Transverse colon (tissue), 4 donors: Measurements from ENCODE around the gene PHKG2. TPM values are rescaled to one million over a fixed set of nuclear protein-coding genes. Genes with fewer than 3 reads are reported as not detected.

Experiments
- DNase-seq: peaks from one replicate; pipeline ENCODE4 v3.0.0-alpha.2; 2019
- H3K27ac ChIP-seq, 4 donors: fragments of 200-600 bp; sonication (generic); 2 replicates each; pipeline ENCODE4 v1.5.1; 2016 to 2018; ENCODE audit warnings: inconsistent platforms in 4 of 4
- H3K27me3 ChIP-seq: fragments of 200-600 bp; sonication (generic); 2 replicates; pipeline ENCODE4 v1.5.1; 2017; ENCODE audit warnings: inconsistent platforms
- H3K36me3 ChIP-seq, 4 donors: fragments of 200-600 bp; sonication (generic); 2 replicates each; pipeline ENCODE4 v1.5.1; 2017 to 2019; ENCODE audit warnings: inconsistent platforms in 4 of 4
- H3K4me1 ChIP-seq, 4 donors: fragments of 200-600 bp; sonication (generic); 2 replicates each; pipeline ENCODE4 v1.5.1; 2017 to 2020; ENCODE audit warnings: inconsistent platforms in 4 of 4
- H3K4me3 ChIP-seq, 4 donors: fragments of 200-600 bp; sonication (generic); 1 replicate in 1 of 4; 2 replicates in 3 of 4; pipeline versions ENCODE4 v1.5.1 to v1.6.1; 2017 to 2019; ENCODE audit warnings: inconsistent platforms in 4 of 4
- H3K9me3 ChIP-seq, 2 donors: fragments of 200-600 bp; sonication (generic); 2 replicates each; pipeline ENCODE4 v1.5.1; 2017 to 2019; ENCODE audit warnings: inconsistent platforms in 2 of 2
- EP300 ChIP-seq: sonication (generic); formaldehyde crosslinking; IDR thresholded peaks from one replicate; pipeline ENCODE4 v1.6.1; 2017; ENCODE audit warnings: antibody characterized with exemption, low read depth
- POLR2A ChIP-seq: fragments of 450-650 bp; IDR thresholded peaks from one replicate; pipeline ENCODE4 v1.6.1; 2016; ENCODE audit warnings: antibody characterized with exemption, mild to moderate bottlenecking, moderate library complexity
- POLR2AphosphoS5 ChIP-seq, 3 donors: sonication (generic); formaldehyde crosslinking; IDR thresholded peaks; one replicate each; pipeline ENCODE4 v1.6.1; 2016; ENCODE audit warnings: antibody characterized with exemption in 3 of 3
- WGBS, 2 donors: methylation state at CpG; one replicate each; pipeline ENCODE4 v1.1.5; 2018; ENCODE audit warnings: low coverage in 1 of 2; 5-methylcytosine and 5-hydroxymethylcytosine counted together
- in situ Hi-C, 4 donors: fragments of 200-750 bp; cut with MboI; loops; one replicate each; pipeline versions ENCODE4 v1.15.0 to v1.15.1; 2017; ENCODE audit warnings: low sequenced_read_pairs in 3 of 4, low pct_ligation_motif_present in 1 of 4, low pct_unique_long_range_greater_than_20kb in 1 of 4
- intact Hi-C: fragments of 100-400 bp; cut with DNase I; formaldehyde crosslinking; loops from one replicate; pipeline ENCODE4 v1.15.1; 2023; ENCODE audit warnings: low total_unique reads
- small RNA-seq, 4 donors: library from RNA; depleted of rRNA; stranded (forward); fragments of <200 nt; gene quantifications; one replicate each; pipeline ENCODE3, GENCODE V24; 2016
- total RNA-seq, 4 donors: library from RNA; depleted of rRNA; stranded (reverse); fragments of >200 nt; gene quantifications; one replicate each; pipeline ENCODE4 v1.1.0, GENCODE V29; 2016
- TF ChIP-seq, protein P1 (sequence below), 5 experiments: fragments of 200-600 bp in 3 of 5; fragments of 450-650 bp in 2 of 5; sonication (generic) in 3 of 5; IDR thresholded peaks; 1 replicate in 2 of 5; 2 replicates in 3 of 5; pipeline ENCODE4 v1.5.1; 2016 to 2017; ENCODE audit warnings: antibody characterized with exemption in 5 of 5, inconsistent platforms in 3 of 5, mild to moderate bottlenecking in 2 of 5, moderate library complexity in 1 of 5

PHKG2 gene
- total RNA-seq, 4 donors from 2014 or later = 41.1 to 152 (median 66.4) TPM

DNA sequence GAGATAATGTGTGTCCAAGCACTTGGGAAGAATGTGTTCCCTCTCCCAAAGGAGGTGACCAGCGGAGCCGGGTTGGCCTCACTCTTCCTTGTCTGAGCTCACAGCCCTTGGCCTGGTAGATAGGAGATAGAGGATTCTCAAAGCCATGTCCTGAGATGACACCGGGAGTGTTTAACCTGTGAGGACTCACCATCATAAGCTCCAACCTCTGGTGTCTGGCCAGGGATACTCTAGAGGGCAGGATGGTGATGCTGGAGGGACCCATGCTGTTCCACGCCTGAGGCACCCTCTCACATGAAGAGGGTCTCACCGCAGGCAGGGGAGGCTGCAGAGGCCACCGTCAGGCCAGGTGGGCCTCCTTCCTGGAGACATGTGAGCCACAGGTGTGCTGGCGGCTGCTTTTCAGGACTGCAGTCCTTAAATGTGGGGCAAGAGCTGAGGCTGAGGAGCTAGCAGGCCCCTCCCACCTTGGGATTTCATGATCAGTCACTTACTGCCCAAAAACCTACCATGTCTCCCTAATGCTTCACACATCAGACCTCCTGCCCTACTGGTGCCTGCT is 45.4 kb downstream of the PHKG2 start:
- TF ChIP-seq POLR2AphosphoS5 (IDR thresholded peaks at IDR 0.05) = no peak
- no peak for TF ChIP-seq POLR2A
- TF ChIP-seq, protein P1, sequence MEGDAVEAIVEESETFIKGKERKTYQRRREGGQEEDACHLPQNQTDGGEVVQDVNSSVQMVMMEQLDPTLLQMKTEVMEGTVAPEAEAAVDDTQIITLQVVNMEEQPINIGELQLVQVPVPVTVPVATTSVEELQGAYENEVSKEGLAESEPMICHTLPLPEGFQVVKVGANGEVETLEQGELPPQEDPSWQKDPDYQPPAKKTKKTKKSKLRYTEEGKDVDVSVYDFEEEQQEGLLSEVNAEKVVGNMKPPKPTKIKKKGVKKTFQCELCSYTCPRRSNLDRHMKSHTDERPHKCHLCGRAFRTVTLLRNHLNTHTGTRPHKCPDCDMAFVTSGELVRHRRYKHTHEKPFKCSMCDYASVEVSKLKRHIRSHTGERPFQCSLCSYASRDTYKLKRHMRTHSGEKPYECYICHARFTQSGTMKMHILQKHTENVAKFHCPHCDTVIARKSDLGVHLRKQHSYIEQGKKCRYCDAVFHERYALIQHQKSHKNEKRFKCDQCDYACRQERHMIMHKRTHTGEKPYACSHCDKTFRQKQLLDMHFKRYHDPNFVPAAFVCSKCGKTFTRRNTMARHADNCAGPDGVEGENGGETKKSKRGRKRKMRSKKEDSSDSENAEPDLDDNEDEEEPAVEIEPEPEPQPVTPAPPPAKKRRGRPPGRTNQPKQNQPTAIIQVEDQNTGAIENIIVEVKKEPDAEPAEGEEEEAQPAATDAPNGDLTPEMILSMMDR (IDR thresholded peaks at IDR 0.05) = no peak
- TF ChIP-seq EP300 = no peak
- in situ Hi-C loops = no loop called here
- intact Hi-C loops = no loop called here
- 72 to 81% methylated on average over 2 to 7 of the region's 7 CpGs for WGBS, 2 donors
- Histone ChIP-seq H3K36me3 (no peaks in the 10 kb centered on the region), H3K27me3 (no peaks in the 10 kb centered on the region), H3K9me3 (no peaks in the 10 kb centered on the region), H3K4me1 (no peaks in the 10 kb centered on the region), H3K27ac (no peak overlapping the region), H3K4me3 (no peak overlapping the region)
- DNase-seq = no peak

DNA sequence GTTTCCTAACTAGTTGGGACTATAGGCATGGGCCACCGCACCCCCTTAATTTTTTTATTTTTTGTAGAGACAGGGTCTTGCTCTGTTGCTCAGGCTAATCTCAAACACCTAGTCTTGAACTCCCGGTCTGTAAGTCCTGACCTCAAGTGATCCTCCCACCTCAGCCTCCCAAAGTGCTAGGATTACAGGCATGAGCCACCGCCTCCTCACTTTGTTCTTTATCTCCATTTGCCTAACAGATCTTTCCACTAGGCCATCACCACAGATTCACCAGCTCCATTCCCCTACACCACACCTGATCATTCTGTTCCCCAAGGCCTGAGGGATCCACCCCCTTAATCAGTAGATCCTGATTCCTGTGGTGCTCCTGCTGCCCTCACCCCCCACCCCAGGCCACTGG is 46.4 kb downstream of the PHKG2 start:
- DNase-seq = no peak
- no peaks in the 10 kb centered on the region for H3K4me1 ChIP-seq
- no peak overlapping the region for H3K4me3 ChIP-seq
- H3K27me3 ChIP-seq = no peaks in the 10 kb centered on the region
- in situ Hi-C loops (no loop called here), intact Hi-C loops (no loop called here)
- H3K27ac ChIP-seq = no peak overlapping the region
- H3K9me3 ChIP-seq = no peaks in the 10 kb centered on the region
- no peaks in the 10 kb centered on the region for H3K36me3 ChIP-seq
- no peak for TF ChIP-seq POLR2AphosphoS5 (IDR thresholded peaks at IDR 0.05)
- no peak for TF ChIP-seq POLR2A
- no peak for TF ChIP-seq EP300
- TF ChIP-seq, protein P1 (IDR thresholded peaks at IDR 0.05) = no peak
- 95 to 100% methylated on average over 1 to 3 of the region's 3 CpGs for WGBS, 2 donors

DNA sequence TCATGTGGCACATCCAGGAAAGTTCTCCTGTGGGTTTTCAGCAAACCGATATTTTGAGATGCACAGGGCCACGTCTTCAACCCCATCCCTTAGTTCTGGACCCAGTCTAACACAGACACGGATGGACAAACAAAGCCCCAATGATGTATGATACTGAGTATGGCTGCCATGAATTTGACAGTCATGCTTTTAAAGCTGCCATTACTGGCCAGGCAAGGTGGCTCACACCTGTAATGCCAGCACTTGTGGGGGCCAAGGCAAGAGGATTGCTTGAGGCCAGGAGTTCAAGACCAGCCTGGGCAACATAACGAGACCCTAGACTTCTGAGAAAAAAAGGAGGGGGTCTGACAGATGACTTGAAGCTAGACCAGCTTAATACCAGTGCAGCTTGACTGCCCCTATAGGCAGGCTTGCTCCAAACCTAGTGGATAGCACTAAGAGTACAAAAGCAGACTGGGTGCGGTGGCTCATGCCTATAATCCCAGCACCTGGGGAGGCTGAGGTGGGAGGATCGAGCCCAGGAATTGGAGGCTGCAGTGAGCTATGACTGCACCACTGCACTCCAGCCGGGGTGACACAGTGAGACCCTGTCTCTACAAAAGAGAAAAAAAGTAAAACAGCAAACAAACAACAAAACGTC is 49.6 kb downstream of the PHKG2 start:
- DNase-seq = no peak
- TF ChIP-seq EP300 (no peak), POLR2AphosphoS5 (IDR thresholded peaks at IDR 0.05) (no peak), POLR2A (no peak)
- TF ChIP-seq, protein P1 (IDR thresholded peaks at IDR 0.05) = no peak
- no peak overlapping the region for H3K4me3 ChIP-seq
- no peaks in the 10 kb centered on the region for H3K36me3 ChIP-seq
- H3K27me3 ChIP-seq = no peaks in the 10 kb centered on the region
- 67 to 100% methylated on average over 1 to 8 of the region's 8 CpGs for WGBS, 2 donors
- intact Hi-C loops (no loop called here), in situ Hi-C loops (no loop called here)
- no peak overlapping the region for H3K27ac ChIP-seq
- no peaks in the 10 kb centered on the region for H3K4me1 ChIP-seq
- H3K9me3 ChIP-seq = no peaks in the 10 kb centered on the region

Small RNAs within 50 kb of the gene (small RNA-seq; reads per million reads assigned to genes)
- gene RNU6-1043P = 0 reads per million in 4 donors
- 0 to 6.5 (median 1.9) reads per million in 4 donors for gene SNORA30

Other genes starting within 250 kb of the PHKG2 start
- 100 to 1,000 TPM in 1 of 4 donors, 10 to 100 TPM in 3; 54.7 to 116 (median 74.9) TPM for gene ZNF768, start 221.9 kb upstream of the PHKG2 start, total RNA-seq
- 10 to 100 TPM; 16.0 to 25.7 (median 16.8) TPM for gene ZNF747, start 213.6 kb upstream of the PHKG2 start, total RNA-seq
- 10 to 100 TPM; 17.9 to 48.0 (median 23.2) TPM for gene ZNF764, start 190.1 kb upstream of the PHKG2 start, total RNA-seq
- 10 to 100 TPM; 22.9 to 64.3 (median 43.5) TPM for gene ZNF688, start 176.7 kb upstream of the PHKG2 start, total RNA-seq
- 100 to 1,000 TPM in 1 of 4 donors, 10 to 100 TPM in 3; 17.2 to 131 (median 20.5) TPM for gene ZNF785, start 162.7 kb upstream of the PHKG2 start, total RNA-seq
- 10 to 100 TPM in 1 of 4 donors, 1 to 10 TPM in 3; 3.4 to 77.1 (median 8.1) TPM for gene ZNF689, start 138.0 kb upstream of the PHKG2 start, total RNA-seq
- 100 to 1,000 TPM in 2 of 4 donors, 10 to 100 TPM in 2; 42.9 to 154 (median 85.5) TPM for gene PRR14, start 97.5 kb upstream of the PHKG2 start, total RNA-seq
- 100 to 1,000 TPM in 1 of 4 donors, 10 to 100 TPM in 3; 54.6 to 114 (median 73.1) TPM for gene FBRS, start 90.0 kb upstream of the PHKG2 start, total RNA-seq
- gene SRCAP, start 49.3 kb upstream of the PHKG2 start, total RNA-seq = 100 to 1,000 TPM in 1 of 4 donors, 10 to 100 TPM in 3; 43.8 to 135 (median 71.3) TPM
- gene CFAP119, start 13.6 kb downstream of the PHKG2 start, total RNA-seq = 10 to 100 TPM in 1 of 4 donors, 1 to 10 TPM in 3; 3.3 to 15.5 (median 6.0) TPM
- gene RNF40, start 13.9 kb downstream of the PHKG2 start, total RNA-seq = 100 to 1,000 TPM in 1 of 4 donors, 10 to 100 TPM in 3; 55.3 to 105 (median 77.8) TPM
- 10 to 100 TPM; 13.5 to 29.9 (median 16.4) TPM for gene ZNF629, start 38.8 kb downstream of the PHKG2 start, total RNA-seq
- 10 to 100 TPM; 13.8 to 57.3 (median 24.0) TPM for gene BCL7C, start 145.7 kb downstream of the PHKG2 start, total RNA-seq
- gene CTF1, start 148.2 kb downstream of the PHKG2 start, total RNA-seq = under 1 TPM in 2 of 4 donors, not detected in 2; 0.82 to 0.95 TPM
- 10 to 100 TPM; 19.3 to 45.3 (median 20.3) TPM for gene FBXL19, start 175.1 kb downstream of the PHKG2 start, total RNA-seq
- 10 to 100 TPM; 24.8 to 45.6 (median 31.3) TPM for gene ORAI3, start 200.6 kb downstream of the PHKG2 start, total RNA-seq
- gene SETD1A, start 209.3 kb downstream of the PHKG2 start, total RNA-seq = 10 to 100 TPM in 3 of 4 donors, 1 to 10 TPM in 1; 5.3 to 37.0 (median 10.8) TPM
- gene HSD3B7, start 236.8 kb downstream of the PHKG2 start, total RNA-seq = 10 to 100 TPM in 3 of 4 donors, 1 to 10 TPM in 1; 7.0 to 31.8 (median 29.6) TPM